SK-N-SH treated with all-trans-retinoic acid at 6 μM for 48 hours (cell line): ENCODE measurements around the gene PLEKHG4B.

Experiments
- POU6F1 ChIP-seq: fragments of 250-450 bp; sonication (Bioruptor Pico); IDR thresholded peaks from 2 replicates; pipeline ENCODE4 v1.8.0; 2021; ENCODE audit warnings: low read depth, mild to moderate bottlenecking, moderate library complexity, borderline replicate concordance
- RARB ChIP-seq: fragments of 250-450 bp; sonication (Bioruptor Pico); IDR thresholded peaks from 2 replicates; pipeline ENCODE4 v1.8.0; 2021; ENCODE audit warnings: mild to moderate bottlenecking, moderate library complexity
- ZFP30 ChIP-seq: fragments of 450-650 bp; formaldehyde crosslinking; IDR thresholded peaks from 2 replicates; pipeline ENCODE4 v1.5.0; 2022; ENCODE audit warnings: mild to moderate bottlenecking, moderate library complexity

GRCh38 chr5:119486-120097 is 27.6 kb downstream of the PLEKHG4B start:
- TF ChIP-seq POU6F1 (CRISPR knock-in tag) = no peak
- no peak for TF ChIP-seq ZFP30 (CRISPR knock-in tag)
- no peak for TF ChIP-seq RARB (CRISPR knock-in tag)
